H1 (cell line): ENCODE measurements around the gene CACNA1C. TPM values are rescaled to one million over a fixed set of nuclear protein-coding genes. Genes with fewer than 3 reads are reported as not detected.

ENCODE experiments used
- CTCF ChIA-PET: fragments of 300-600 bp; sonication (Branson Sonifier 250); formaldehyde crosslinking; loops from one replicate; lab custom pipeline; 2021; ENCODE audit not compliant: partially characterized antibody; lab: Charles Lee
- POLR2A ChIA-PET: fragments of 300-600 bp; sonication (Branson Sonifier 250); formaldehyde crosslinking; loops from one replicate; lab custom pipeline; 2021; ENCODE audit warnings: inconsistent platforms; ENCODE audit not compliant: partially characterized antibody; lab: Charles Lee
- DNase-seq, 2 experiments: peaks; one replicate each; pipeline versions ENCODE4 v3.0.0 to v3.0.0-alpha.2; 2010 to 2022; ENCODE audit warnings: low spot score in 2 of 2, low read depth in 1 of 2, mixed read lengths in 1 of 2
- FAIRE-seq: peaks from 2 replicates; lab custom pipeline; 2011; peaks lifted over from hg19 to GRCh38; lab: Jason Lieb, UNC
- H2AFZ ChIP-seq: 2 replicates; pipeline ENCODE4 v1.8.1; 2012; ENCODE audit warnings: low read length, inconsistent platforms
- H2AK5ac ChIP-seq: 2 replicates; pipeline ENCODE4 v1.6.1; 2013; ENCODE audit warnings: low read depth, low read length
- H2BK120ac ChIP-seq: replicated peaks from 2 replicates; pipeline ENCODE3; 2013; ENCODE audit warnings: low read depth, low read length, inconsistent platforms
- H2BK12ac ChIP-seq: 2 replicates; pipeline ENCODE4 v1.6.1; 2013; ENCODE audit warnings: low read depth, low read length
- H2BK15ac ChIP-seq: 2 replicates; pipeline ENCODE4 v1.6.1; 2013; ENCODE audit warnings: low read length
- H2BK20ac ChIP-seq: 2 replicates; pipeline ENCODE4 v1.6.1; 2013; ENCODE audit warnings: low read length
- H2BK5ac ChIP-seq: 2 replicates; pipeline ENCODE4 v1.6.1; 2013; ENCODE audit warnings: low read depth, low read length
- H3K14ac ChIP-seq: 2 replicates; pipeline ENCODE4 v1.6.1; 2013; ENCODE audit warnings: inconsistent platforms; ENCODE audit not compliant: insufficient read length
- H3K18ac ChIP-seq: 2 replicates; pipeline ENCODE4 v1.6.1; 2013; ENCODE audit warnings: low read length; ENCODE audit errors: extremely low read depth
- H3K23ac ChIP-seq: 2 replicates; pipeline ENCODE4 v1.6.1; 2013; ENCODE audit warnings: inconsistent platforms; ENCODE audit not compliant: insufficient read length
- H3K23me2 ChIP-seq: 2 replicates; pipeline ENCODE4 v1.6.1; 2013; ENCODE audit warnings: low read depth, low read length
- H3K27ac ChIP-seq: 2 replicates; pipeline ENCODE4 v1.6.1; 2011; ENCODE audit warnings: low read depth, low read length, inconsistent platforms
- H3K27me3 ChIP-seq, 4 experiments: replicated peaks in 1 of 4; 1 replicate in 1 of 4; 2 replicates in 3 of 4; pipeline versions ENCODE4 v1.6.1 to v1.8.1; 2011 to 2013; ENCODE audit warnings: low read length in 3 of 4, mild to moderate bottlenecking in 3 of 4, inconsistent platforms in 2 of 4, mixed read lengths in 2 of 4, moderate library complexity in 1 of 4; ENCODE audit not compliant: control insufficient read depth in 3 of 4, insufficient read depth in 3 of 4; ENCODE audit errors: extremely low read depth in 1 of 4
- H3K36me3 ChIP-seq, 4 experiments: 2 replicates each; pipeline versions ENCODE4 v1.6.1 to v1.8.1; 2011 to 2013; ENCODE audit warnings: mild to moderate bottlenecking in 4 of 4, low read length in 3 of 4, moderate library complexity in 2 of 4, control low read depth in 1 of 4, inconsistent platforms in 1 of 4; ENCODE audit not compliant: insufficient read depth in 4 of 4, control insufficient read depth in 2 of 4
- H3K4ac ChIP-seq: replicated peaks from 2 replicates; pipeline ENCODE3; 2013; ENCODE audit warnings: low read length, low read depth, mixed read lengths, inconsistent platforms; ENCODE audit not compliant: insufficient read length
- H3K4me1 ChIP-seq, 4 experiments: replicated peaks in 1 of 4; 1 replicate in 1 of 4; 2 replicates in 3 of 4; pipeline versions ENCODE4 v1.6.1 to v1.8.1; 2011 to 2013; ENCODE audit warnings: low read length in 3 of 4, inconsistent platforms in 2 of 4, mixed read lengths in 1 of 4; ENCODE audit not compliant: insufficient read depth in 4 of 4, control insufficient read depth in 3 of 4
- H3K4me2 ChIP-seq, 2 experiments: 2 replicates each; pipeline versions ENCODE4 v1.6.1 to v1.8.1; 2011 to 2013; ENCODE audit warnings: low read depth in 2 of 2, low read length in 2 of 2, control low read depth in 1 of 2, inconsistent platforms in 1 of 2, mild to moderate bottlenecking in 1 of 2; ENCODE audit not compliant: insufficient read depth in 1 of 2
- H3K4me3 ChIP-seq, 4 experiments: fragments of 200-600, 300-600 bp in 1 of 4; sonication (generic), shearing (Covaris generic), sonication (Bioruptor Twin) in 1 of 4; 2 replicates each; pipeline versions ENCODE4 v1.5.1 to v1.8.1; 2011 to 2016; ENCODE audit warnings: low read length in 4 of 4, low read depth in 3 of 4, control low read depth in 2 of 4, inconsistent platforms in 2 of 4, mild to moderate bottlenecking in 2 of 4, mixed read lengths in 1 of 4, moderate library complexity in 1 of 4; ENCODE audit not compliant: insufficient read depth in 2 of 4; ENCODE audit errors: extremely low read depth in 1 of 4
- H3K56ac ChIP-seq: replicated peaks from 2 replicates; pipeline ENCODE3; 2013; ENCODE audit warnings: low read depth, mild to moderate bottlenecking, mixed read lengths, low read length, inconsistent platforms; ENCODE audit not compliant: insufficient read length
- H3K79me1 ChIP-seq: 2 replicates; pipeline ENCODE4 v1.6.1; 2013; ENCODE audit warnings: low read depth, low read length, control low read depth
- H3K79me2 ChIP-seq, 2 experiments: 2 replicates each; pipeline versions ENCODE4 v1.6.1 to v1.8.1; 2012 to 2013; ENCODE audit warnings: low read length in 2 of 2, mild to moderate bottlenecking in 2 of 2, inconsistent platforms in 1 of 2; ENCODE audit not compliant: insufficient read depth in 2 of 2, control insufficient read depth in 1 of 2
- H3K9ac ChIP-seq, 4 experiments: replicated peaks in 1 of 4; 1 replicate in 1 of 4; 2 replicates in 3 of 4; pipeline versions ENCODE4 v1.6.1 to v1.8.1; 2011 to 2013; ENCODE audit warnings: low read depth in 3 of 4, low read length in 3 of 4, control low read depth in 2 of 4, mild to moderate bottlenecking in 2 of 4, moderate library complexity in 2 of 4, inconsistent platforms in 1 of 4; ENCODE audit errors: extremely low read depth in 1 of 4
- H3K9me3 ChIP-seq, 2 experiments: 2 replicates each; pipeline versions ENCODE4 v1.6.1 to v1.8.1; 2012 to 2013; ENCODE audit warnings: mild to moderate bottlenecking in 2 of 2, moderate library complexity in 2 of 2, control low read depth in 1 of 2, inconsistent platforms in 1 of 2, low read depth in 1 of 2, low read length in 1 of 2, mixed read lengths in 1 of 2; ENCODE audit not compliant: insufficient read depth in 2 of 2
- H4K20me1 ChIP-seq, 2 experiments: replicated peaks in 1 of 2; 2 replicates each; pipeline versions ENCODE3 to v1.8.1; 2011 to 2013; ENCODE audit warnings: inconsistent platforms in 2 of 2, low read length in 2 of 2, mild to moderate bottlenecking in 1 of 2; ENCODE audit not compliant: insufficient read depth in 2 of 2, control insufficient read depth in 1 of 2
- H4K5ac ChIP-seq: 2 replicates; pipeline ENCODE4 v1.6.1; 2013; ENCODE audit warnings: low read length, low read depth, mixed read lengths, inconsistent platforms; ENCODE audit not compliant: insufficient read length
- H4K8ac ChIP-seq: 2 replicates; pipeline ENCODE4 v1.8.0; 2013; ENCODE audit warnings: mild to moderate bottlenecking, moderate library complexity, low read length, inconsistent platforms; ENCODE audit not compliant: insufficient read depth; ENCODE audit errors: extremely low read depth
- H4K91ac ChIP-seq: replicated peaks from 2 replicates; pipeline ENCODE3; 2013; ENCODE audit warnings: low read length, mixed read lengths, inconsistent platforms; ENCODE audit not compliant: insufficient read length
- BRCA1 ChIP-seq: IDR thresholded peaks from 2 replicates; pipeline ENCODE4 v1.6.1; 2012; ENCODE audit warnings: low read depth, low read length, improper control_type of control experiment
- CBX5 ChIP-seq: fragments of 300-800, 300-1000 bp; sonication (generic); IDR thresholded peaks from 2 replicates; pipeline ENCODE4 v1.7.1; 2016; ENCODE audit warnings: antibody characterized with exemption, low read length, low read depth
- CHD2 ChIP-seq: IDR thresholded peaks from 2 replicates; pipeline ENCODE4 v1.6.1; 2012; ENCODE audit warnings: low read length, improper control_type of control experiment
- EGR1 ChIP-seq: IDR thresholded peaks from 2 replicates; pipeline ENCODE4 v1.6.1; 2011; ENCODE audit warnings: low read depth, low read length, borderline replicate concordance
- HDAC6 ChIP-seq: IDR thresholded peaks from one replicate; pipeline ENCODE4 v1.7.1; 2012; ENCODE audit warnings: low read depth, mild to moderate bottlenecking, inconsistent platforms, low read length, moderate library complexity
- KDM1A ChIP-seq: fragments of 200-600, 300-600 bp; sonication (generic); IDR thresholded peaks from 2 replicates; pipeline ENCODE4 v1.7.1; 2016; ENCODE audit warnings: mild to moderate bottlenecking, low read length, borderline replicate concordance
- POLR2A ChIP-seq, 2 experiments: IDR thresholded peaks; 1 replicate in 1 of 2; 2 replicates in 1 of 2; pipeline ENCODE4 v1.6.1; 2011; ENCODE audit warnings: low read depth in 2 of 2, low read length in 2 of 2, mild to moderate bottlenecking in 2 of 2; ENCODE audit errors: control extremely low read depth in 1 of 2
- POLR2AphosphoS5 ChIP-seq: IDR thresholded peaks from 2 replicates; pipeline ENCODE4 v1.6.1; 2011; ENCODE audit warnings: low read depth, low read length
- RNF2 ChIP-seq: fragments of 200-900, 300-1000 bp; sonication (generic); IDR thresholded peaks from 2 replicates; pipeline ENCODE4 v1.7.1; 2016; ENCODE audit warnings: borderline replicate concordance, low read depth, mild to moderate bottlenecking, antibody characterized with exemption, low read length; ENCODE audit not compliant: poor library complexity, severe bottlenecking; ENCODE audit errors: missing control alignments
- SIX5 ChIP-seq: IDR thresholded peaks from 2 replicates; pipeline ENCODE4 v1.6.1; 2011; ENCODE audit warnings: mild to moderate bottlenecking, low read depth, low read length
- SP2 ChIP-seq: IDR thresholded peaks from 2 replicates; pipeline ENCODE4 v1.6.1; 2012; ENCODE audit warnings: mild to moderate bottlenecking, low read length, inconsistent platforms
- SRF ChIP-seq: IDR thresholded peaks from 2 replicates; pipeline ENCODE4 v1.6.1; 2011; ENCODE audit warnings: mild to moderate bottlenecking, low read depth, low read length, moderate library complexity
- TBP ChIP-seq: IDR thresholded peaks from 2 replicates; pipeline ENCODE4 v1.6.1; 2011; ENCODE audit warnings: low read depth, low read length, improper control_type of control experiment
- ZNF274 ChIP-seq: IDR thresholded peaks from 2 replicates; pipeline ENCODE4 v1.7.0; 2012; ENCODE audit warnings: low read length, borderline replicate concordance; ENCODE audit errors: extremely low read depth
- WGBS, 2 experiments: shearing (Covaris generic) in 1 of 2; methylation state at CpG; one replicate each; pipeline versions ENCODE4 v1.1.6 to v1.1.7; 2013 to 2015; ENCODE audit warnings: low lambda C conversion rate in 2 of 2, mixed read lengths in 2 of 2, inconsistent platforms in 1 of 2, low coverage in 1 of 2, missing lambda C conversion rate in 1 of 2; ENCODE audit not compliant: insufficient replicate concordance in 2 of 2, insufficient coverage in 1 of 2, insufficient read length in 1 of 2; ENCODE audit errors: extremely low coverage in 1 of 2, missing lambda C conversion rate in 1 of 2; 5-methylcytosine and 5-hydroxymethylcytosine counted together
- polyA plus RNA-seq, 7 experiments: library from polyadenylated mRNA; depleted of rRNA in 3 of 7; stranded (reverse) in 5 of 7; unstranded in 2 of 7; fragments of >200 nt in 5 of 7; fragments of 200-250 nt in 2 of 7; gene quantifications; 1 replicate in 5 of 7; 2 replicates in 1 of 7; 4 replicates in 1 of 7; pipeline versions ENCODE4 v1.2.1 to v1.2.3, GENCODE V29; 2011 to 2013; ENCODE audit warnings: missing spikeins in 2 of 7, mixed read lengths in 2 of 7
- total RNA-seq: library from RNA; stranded (reverse); fragmentation: NEBNext Ultra II Directional; extraction: Animal tissue kit (Norgen Biotek cat#: 25700); gene quantifications from 2 replicates; pipeline ENCODE4 v1.2.1, GENCODE V29; 2021
- TF ChIP-seq, protein P1 (sequence below): IDR thresholded peaks from 2 replicates; pipeline ENCODE4 v1.6.1; 2011; ENCODE audit warnings: low read depth, mild to moderate bottlenecking, low read length; ENCODE audit not compliant: insufficient read depth

The CACNA1C gene
- total and polyA plus RNA-seq, 2 of the 8 experiments (the other 6 are each of a cell fraction or from before 2014, with no cell fraction given) = 1.3 TPM

DNA sequence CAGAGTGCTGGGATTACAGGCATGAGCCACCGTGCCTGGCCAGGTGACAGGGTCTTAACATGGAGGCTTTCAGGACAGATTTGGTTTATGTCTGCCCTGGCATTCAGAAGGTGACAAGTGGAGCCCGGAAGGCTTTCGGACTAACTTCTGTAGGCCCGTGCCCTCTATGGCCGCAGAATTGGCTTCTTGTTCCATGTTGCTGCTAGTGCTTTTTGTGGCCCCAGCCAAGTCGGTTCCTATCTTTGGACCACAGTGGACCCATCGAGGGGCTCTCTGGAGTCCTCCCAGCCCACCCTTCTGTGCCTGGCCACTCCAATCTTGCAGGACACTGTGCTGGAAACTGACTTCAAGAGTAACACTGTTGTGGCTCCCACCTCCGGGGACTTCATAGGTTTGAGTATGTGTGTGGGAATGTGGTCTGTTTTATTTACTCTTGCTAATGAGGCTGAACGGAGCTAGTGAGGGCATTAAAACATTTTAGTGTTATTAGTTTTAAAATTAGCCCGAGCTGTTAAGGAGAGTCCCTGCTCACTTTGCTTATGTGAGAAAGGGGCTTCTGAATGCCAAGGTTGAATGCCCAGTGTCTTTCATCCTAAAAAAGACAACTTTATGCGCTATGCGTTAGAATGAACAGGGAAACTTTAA, 245.9 kb downstream of the CACNA1C start:
- Histone ChIP-seq H3K9ac (no peak overlapping the region), H4K91ac (no peak overlapping the region), H3K4ac (no peak overlapping the region), H4K8ac (no peak overlapping the region), H3K14ac (no peak overlapping the region), H3K56ac (no peak overlapping the region), H3K79me1 (no peaks in the 10 kb centered on the region), H3K23ac (no peak overlapping the region), H3K23me2 (no peaks in the 10 kb centered on the region), H4K5ac (no peak overlapping the region), H2AFZ (no peak overlapping the region), H2AK5ac (no peak overlapping the region), H2BK12ac (no peak overlapping the region), H3K4me1 (peaks cover 0 to 13% (median 1%) of the 10 kb centered on the region in 4 experiments; a peak in 2 of 7 replicates), H2BK120ac (no peak overlapping the region), H3K27me3 (no peaks in the 10 kb centered on the region), H3K9me3 (no peaks in the 10 kb centered on the region), H2BK20ac (no peak overlapping the region), H3K79me2 (no peaks in the 10 kb centered on the region), H3K36me3 (no peaks in the 10 kb centered on the region), H2BK15ac (no peak overlapping the region), H2BK5ac (no peak overlapping the region), H3K18ac (no peak overlapping the region), H4K20me1 (no peaks in the 10 kb centered on the region), H3K4me3 (no peak overlapping the region), H3K4me2 (no peak overlapping the region), H3K27ac (no peak overlapping the region)
- DNase-seq = no peak
- ChIA-PET CTCF (no interaction called here), POLR2A (no interaction called here)
- FAIRE-seq = no peak
- WGBS, 2 experiments = 89% methylated on average over 12 of the region's 12 CpGs; no CpG with 5 or more reads in 1 of the 2 experiments
- TF ChIP-seq ZNF274 = no peak
- no peak for TF ChIP-seq POLR2A (IDR thresholded peaks at IDR 0.05; ENCODE audit: control extremely low read depth in 1 of 2, low read depth in 2 of 2, low read length in 2 of 2)
- no peak for TF ChIP-seq RNF2
- no peak for TF ChIP-seq KDM1A
- no peak for TF ChIP-seq CBX5
- TF ChIP-seq SP2 = no peak
- TF ChIP-seq, protein P1, sequence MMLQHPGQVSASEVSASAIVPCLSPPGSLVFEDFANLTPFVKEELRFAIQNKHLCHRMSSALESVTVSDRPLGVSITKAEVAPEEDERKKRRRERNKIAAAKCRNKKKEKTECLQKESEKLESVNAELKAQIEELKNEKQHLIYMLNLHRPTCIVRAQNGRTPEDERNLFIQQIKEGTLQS = no peak
- TF ChIP-seq SRF = no peak
- no peak for TF ChIP-seq HDAC6
- TF ChIP-seq TBP = no peak
- no peak for TF ChIP-seq CHD2
- no peak for TF ChIP-seq BRCA1
- no peak for TF ChIP-seq EGR1
- no peak for TF ChIP-seq SIX5
- TF ChIP-seq POLR2AphosphoS5 = no peak
